ENCODE data around the gene BCKDHB. TPM values are rescaled to one million over a fixed set of nuclear protein-coding genes. Genes with fewer than 3 reads are reported as not detected.

The BCKDHB gene
- total RNA-seq, 1 donor: 11.7 TPM

- H3K4me3 ChIP-seq (ENCODE audit: low read depth, low read length): no peak overlapping the region
- TF ChIP-seq CTCF (IDR thresholded peaks at IDR 0.05; ENCODE audit: insufficient read depth, low read depth, low read length): no peak
- DNase-seq (ENCODE audit: low read depth): peak; percentile 30
These were observed 75.0 kb downstream of the BCKDHB start for GRCh38 chr6:80181352-80182081.

GRCh38 chr6:80182308-80182707, 75.8 kb downstream of the BCKDHB start:
- TF ChIP-seq CTCF (IDR thresholded peaks at IDR 0.05; ENCODE audit: insufficient read depth, low read depth, low read length): no peak
- peak; percentile 36 for DNase-seq (ENCODE audit: low read depth)
- H3K4me3 ChIP-seq (ENCODE audit: low read depth, low read length): no peak overlapping the region

GRCh38 chr6:80183019-80183795, 76.7 kb downstream of the BCKDHB start:
- DNase-seq (ENCODE audit: low read depth): no peak
- H3K4me3 ChIP-seq (ENCODE audit: low read depth, low read length): no peak overlapping the region
- TF ChIP-seq CTCF (IDR thresholded peaks at IDR 0.05; ENCODE audit: insufficient read depth, low read depth, low read length): no peak

GRCh38 chr6:80185492-80185891, 79.0 kb downstream of the BCKDHB start:
- no peak for DNase-seq (ENCODE audit: low read depth)
- no peak for TF ChIP-seq CTCF (IDR thresholded peaks at IDR 0.05; ENCODE audit: insufficient read depth, low read depth, low read length)
- no peak overlapping the region for H3K4me3 ChIP-seq (ENCODE audit: low read depth, low read length)

GRCh38 chr6:80186082-80186481, 79.6 kb downstream of the BCKDHB start:
- no peak for TF ChIP-seq CTCF (IDR thresholded peaks at IDR 0.05; ENCODE audit: insufficient read depth, low read depth, low read length)
- no peak for DNase-seq (ENCODE audit: low read depth)
- no peak overlapping the region for H3K4me3 ChIP-seq (ENCODE audit: low read depth, low read length)

- no peak overlapping the region for H3K4me3 ChIP-seq (ENCODE audit: low read depth, low read length)
- no peak for DNase-seq (ENCODE audit: low read depth)
- no peak for TF ChIP-seq CTCF (IDR thresholded peaks at IDR 0.05; ENCODE audit: insufficient read depth, low read depth, low read length)
These were observed 90.4 kb downstream of the BCKDHB start for GRCh38 chr6:80196906-80197305.

Data from fibroblast of villous mesenchyme (primary cell).